Astrocyte (in vitro differentiated cells and primary cell): Measurements from ENCODE around the gene GUCY2F. TPM values are rescaled to one million over a fixed set of nuclear protein-coding genes. Genes with fewer than 3 reads are reported as not detected.

Source experiments
- DNase-seq: peaks from one replicate; pipeline ENCODE4 v3.0.0-alpha.2; 2010; ENCODE audit warnings: low read depth
- FAIRE-seq: peaks from 2 replicates; lab custom pipeline; 2011; peaks lifted over from hg19 to GRCh38; lab: Jason Lieb, UNC
- H2AFZ ChIP-seq: 2 replicates; pipeline ENCODE4 v1.6.0; 2012; ENCODE audit warnings: low read depth, low read length, inconsistent platforms
- H3K27ac ChIP-seq: 2 replicates; pipeline ENCODE4 v1.5.1; 2011; ENCODE audit warnings: low read depth, low read length, inconsistent platforms
- H3K27me3 ChIP-seq: 2 replicates; pipeline ENCODE4 v1.6.0; 2011; ENCODE audit warnings: low read length, inconsistent platforms; ENCODE audit not compliant: insufficient read depth
- H3K36me3 ChIP-seq: 2 replicates; pipeline ENCODE4 v1.5.1; 2011; ENCODE audit warnings: low read length, inconsistent platforms; ENCODE audit not compliant: insufficient read depth
- H3K4me1 ChIP-seq: 2 replicates; pipeline ENCODE4 v1.5.1; 2011; ENCODE audit warnings: low read length, inconsistent platforms; ENCODE audit not compliant: insufficient read depth
- H3K4me2 ChIP-seq: 2 replicates; pipeline ENCODE4 v1.6.0; 2012; ENCODE audit warnings: low read length, inconsistent platforms
- H3K4me3 ChIP-seq: 2 replicates; pipeline ENCODE4 v1.5.1; 2011; ENCODE audit warnings: low read depth, mild to moderate bottlenecking, low read length, inconsistent platforms; ENCODE audit not compliant: insufficient read depth
- H3K79me2 ChIP-seq: 2 replicates; pipeline ENCODE4 v1.6.0; 2012; ENCODE audit warnings: mild to moderate bottlenecking, low read length, inconsistent platforms; ENCODE audit not compliant: insufficient read depth
- H3K9ac ChIP-seq: 2 replicates; pipeline ENCODE4 v1.6.0; 2012; ENCODE audit warnings: mild to moderate bottlenecking, low read length, inconsistent platforms
- H3K9me3 ChIP-seq: 2 replicates; pipeline ENCODE4 v1.5.1; 2012; ENCODE audit warnings: low read depth, mild to moderate bottlenecking, low read length, inconsistent platforms; ENCODE audit not compliant: insufficient read depth
- H4K20me1 ChIP-seq: 2 replicates; pipeline ENCODE4 v1.6.0; 2012; ENCODE audit warnings: low read length, inconsistent platforms; ENCODE audit not compliant: insufficient read depth
- H3K27ac Mint-ChIP-seq: one replicate; pipeline ENCODE4 v1.8.0; 2021; ENCODE audit warnings: mild to moderate bottlenecking, mixed read lengths; ENCODE audit not compliant: unreplicated experiment
- H3K27me3 Mint-ChIP-seq: one replicate; pipeline ENCODE4 v1.8.0; 2021; ENCODE audit warnings: low read depth, mixed read lengths; ENCODE audit not compliant: unreplicated experiment
- H3K36me3 Mint-ChIP-seq: one replicate; pipeline ENCODE4 v1.8.0; 2021; ENCODE audit warnings: low read depth, mixed read lengths; ENCODE audit not compliant: unreplicated experiment
- H3K4me1 Mint-ChIP-seq: one replicate; pipeline ENCODE4 v1.8.0; 2021; ENCODE audit warnings: low read depth, mixed read lengths; ENCODE audit not compliant: unreplicated experiment
- H3K4me3 Mint-ChIP-seq: one replicate; pipeline ENCODE4 v1.8.0; 2021; ENCODE audit warnings: mild to moderate bottlenecking, moderate library complexity, mixed read lengths; ENCODE audit not compliant: unreplicated experiment
- H3K9me3 Mint-ChIP-seq: one replicate; pipeline ENCODE4 v1.8.0; 2021; ENCODE audit warnings: mild to moderate bottlenecking, mixed read lengths; ENCODE audit not compliant: unreplicated experiment
- CTCF ChIP-seq: IDR thresholded peaks from 2 replicates; pipeline ENCODE4 v1.5.1; 2011; ENCODE audit warnings: low read depth, mild to moderate bottlenecking, inconsistent platforms, low read length, moderate library complexity; ENCODE audit not compliant: insufficient read depth
- EZH2 ChIP-seq: IDR thresholded peaks from 2 replicates; pipeline ENCODE4 v1.6.1; 2012; ENCODE audit warnings: mild to moderate bottlenecking, low read length, inconsistent platforms; ENCODE audit not compliant: insufficient read depth
- total RNA-seq: library from RNA; stranded (reverse); gene quantifications from 2 replicates; pipeline ENCODE4 v1.2.1, GENCODE V29; 2021

GUCY2F gene
- total RNA-seq, 1 donor from 2014 or later, result not detected

- Histone ChIP-seq H3K27ac (no peak overlapping the region), H3K27me3 (no peaks in the 10 kb centered on the region), H3K36me3 (no peaks in the 10 kb centered on the region), H3K9me3 (no peaks in the 10 kb centered on the region), H3K9ac (no peak overlapping the region), H3K4me2 (no peak overlapping the region), H3K4me1 (no peaks in the 10 kb centered on the region), H4K20me1 (no peaks in the 10 kb centered on the region), H2AFZ (no peak overlapping the region), H3K79me2 (no peaks in the 10 kb centered on the region), H3K4me3 (no peak overlapping the region)
- DNase-seq, result no peak
- TF ChIP-seq CTCF (no peak), EZH2 (no peak)
- Mint-ChIP-seq H3K4me1 (no peaks in the 10 kb centered on the region), H3K4me3 (no peak overlapping the region), H3K9me3 (peaks cover 2% of the 10 kb centered on the region), H3K36me3 (no peaks in the 10 kb centered on the region), H3K27ac (no peak overlapping the region), H3K27me3 (no peaks in the 10 kb centered on the region)
- no peak for FAIRE-seq
Observed at GRCh38 chrX:109409181-109409580, 72.7 kb downstream of the GUCY2F start.

GRCh38 chrX:109403922-109404321 lies 78.0 kb downstream of the GUCY2F start:
- FAIRE-seq (no peak), DNase-seq (no peak)
- H3K9me3 Mint-ChIP-seq, result peaks cover 2% of the 10 kb centered on the region
- H3K4me3 Mint-ChIP-seq, result no peak overlapping the region
- Histone ChIP-seq H3K79me2 (no peaks in the 10 kb centered on the region), H4K20me1 (no peaks in the 10 kb centered on the region), H2AFZ (no peak overlapping the region), H3K4me1 (no peaks in the 10 kb centered on the region), H3K36me3 (no peaks in the 10 kb centered on the region), H3K27ac (no peak overlapping the region), H3K27me3 (no peaks in the 10 kb centered on the region), H3K4me2 (no peak overlapping the region), H3K9ac (no peak overlapping the region), H3K9me3 (no peaks in the 10 kb centered on the region), H3K4me3 (no peak overlapping the region)
- H3K4me1 Mint-ChIP-seq, result peaks cover 4% of the 10 kb centered on the region
- H3K27me3 Mint-ChIP-seq, result no peaks in the 10 kb centered on the region
- H3K36me3 Mint-ChIP-seq, result no peaks in the 10 kb centered on the region
- H3K27ac Mint-ChIP-seq, result no peak overlapping the region
- no peak for TF ChIP-seq CTCF
- TF ChIP-seq EZH2, result no peak

GRCh38 chrX:109399831-109400230 lies 82.1 kb downstream of the GUCY2F start:
- no peaks in the 10 kb centered on the region for H3K27me3 Mint-ChIP-seq
- H3K4me1 Mint-ChIP-seq, result peaks cover 4% of the 10 kb centered on the region
- H3K4me3 Mint-ChIP-seq, result no peak overlapping the region
- H3K27ac ChIP-seq, result no peak overlapping the region
- H3K27me3 ChIP-seq, result no peaks in the 10 kb centered on the region
- FAIRE-seq (no peak), DNase-seq (no peak)
- H3K36me3 Mint-ChIP-seq, result no peaks in the 10 kb centered on the region
- H3K36me3 ChIP-seq, result no peaks in the 10 kb centered on the region
- H2AFZ ChIP-seq, result no peak overlapping the region
- no peak overlapping the region for H3K4me2 ChIP-seq
- no peaks in the 10 kb centered on the region for H4K20me1 ChIP-seq
- TF ChIP-seq CTCF (no peak), EZH2 (no peak)
- H3K79me2 ChIP-seq, result no peaks in the 10 kb centered on the region
- no peaks in the 10 kb centered on the region for H3K9me3 Mint-ChIP-seq
- H3K4me1 ChIP-seq, result no peaks in the 10 kb centered on the region
- H3K9ac ChIP-seq, result no peak overlapping the region
- H3K27ac Mint-ChIP-seq, result no peak overlapping the region
- no peak overlapping the region for H3K4me3 ChIP-seq
- no peaks in the 10 kb centered on the region for H3K9me3 ChIP-seq
